HG02642 (cell line): ENCODE measurements around the gene STXBP1.

Experiments used
- ATAC-seq: cut with Tn5 transposase; IDR thresholded peaks from one replicate; pipeline ENCODE4 v1.9.1; 2021; ENCODE audit warnings: mild to moderate bottlenecking; ENCODE audit not compliant: unreplicated experiment, poor library complexity

Gene STXBP1

GRCh38 chr9:127611899-127612790 lies at the start of gene STXBP1:
Gene STXBP1 (plus strand): TSS chr9:127612277. CDS start chr9:127612404, 127 bp downstream.
- peak; percentile 90 for ATAC-seq

GRCh38 chr9:127562279-127562796 lies 49.7 kb upstream of the STXBP1 start:
- no peak for ATAC-seq

GRCh38 chr9:127562841-127563401 lies 49.2 kb upstream of the STXBP1 start:
- ATAC-seq = no peak

- ATAC-seq = no peak
Observed at GRCh38 chr9:127563579-127563978, 48.5 kb upstream of the STXBP1 start.

GRCh38 chr9:127565231-127565630 lies 46.8 kb upstream of the STXBP1 start:
- ATAC-seq = no peak

GRCh38 chr9:127566351-127567001 lies 45.6 kb upstream of the STXBP1 start:
- ATAC-seq = no peak

- ATAC-seq = no peak
Observed at GRCh38 chr9:127567035-127567729, 44.9 kb upstream of the STXBP1 start.

GRCh38 chr9:127567730-127568617 lies 44.1 kb upstream of the STXBP1 start:
- ATAC-seq = no peak

GRCh38 chr9:127568618-127568970 lies 43.5 kb upstream of the STXBP1 start:
- peak; percentile 18 for ATAC-seq

- ATAC-seq = peak; percentile 61
Observed at GRCh38 chr9:127568971-127569885, 42.8 kb upstream of the STXBP1 start.

GRCh38 chr9:127569886-127570401 lies 42.1 kb upstream of the STXBP1 start:
- ATAC-seq = no peak

- no peak for ATAC-seq
Observed at GRCh38 chr9:127570533-127571111, 41.5 kb upstream of the STXBP1 start.

- no peak for ATAC-seq
Observed at GRCh38 chr9:127571971-127572370, 40.1 kb upstream of the STXBP1 start.

GRCh38 chr9:127572961-127573721 lies 38.9 kb upstream of the STXBP1 start:
- no peak for ATAC-seq

GRCh38 chr9:127574072-127574993 lies 37.7 kb upstream of the STXBP1 start:
- ATAC-seq = no peak
